ENCODE measurements around the gene ZNF646. TPM values are rescaled to one million over a fixed set of nuclear protein-coding genes. Genes with fewer than 3 reads are reported as not detected.

The ZNF646 gene
- total RNA-seq, 1 donor from 2014 or later: 12.7 TPM

- peak in 1 of 2 donors; percentile 77 for DNase-seq (ENCODE audit: low read depth in 2 of 2)
These were observed 9.2 kb upstream of the ZNF646 start for GRCh38 chr16:31064882-31065461.

DNA sequence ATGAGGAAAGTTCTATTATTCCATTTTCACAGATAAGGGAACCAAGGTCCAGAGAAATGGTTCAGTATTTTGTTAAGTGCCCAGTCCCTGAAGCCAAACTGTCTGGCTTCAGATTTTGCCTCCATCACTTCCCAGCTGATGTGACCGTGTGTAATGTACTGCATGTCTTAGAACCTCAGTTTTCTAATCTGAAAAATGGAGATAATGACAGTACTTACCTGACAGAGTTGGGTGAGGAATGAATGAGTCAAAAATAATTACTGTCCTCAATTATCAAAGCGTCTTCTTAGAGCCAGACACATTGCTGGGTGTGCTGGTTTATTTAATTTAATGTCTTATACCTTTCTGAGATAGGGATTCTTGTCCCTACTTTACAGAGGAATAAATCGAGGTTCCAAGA, 6.9 kb upstream of the ZNF646 start:
- no peak for DNase-seq (ENCODE audit: low read depth in 2 of 2)

DNA sequence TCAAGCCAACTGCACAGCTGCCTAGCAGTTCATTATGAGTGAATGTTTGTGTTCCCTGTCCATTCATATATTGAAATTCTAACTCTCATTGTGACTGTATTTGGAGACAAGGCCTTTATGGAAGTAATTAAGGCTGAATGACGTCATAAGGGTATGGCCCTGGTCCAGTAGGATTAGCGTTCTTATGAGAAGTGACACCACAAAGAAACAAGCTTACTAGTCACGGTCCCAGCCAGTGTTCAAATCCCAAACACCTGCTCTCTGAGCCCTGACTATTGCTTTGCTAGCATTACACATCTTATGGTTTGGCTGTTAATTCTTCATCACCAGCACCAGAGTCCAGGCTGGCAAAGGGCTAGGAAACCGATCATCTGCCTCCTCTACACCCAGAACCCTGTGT, 2.4 kb upstream of the ZNF646 start:
- DNase-seq (ENCODE audit: low read depth in 2 of 2): peak in 1 of 2 donors; percentile 56

DNA sequence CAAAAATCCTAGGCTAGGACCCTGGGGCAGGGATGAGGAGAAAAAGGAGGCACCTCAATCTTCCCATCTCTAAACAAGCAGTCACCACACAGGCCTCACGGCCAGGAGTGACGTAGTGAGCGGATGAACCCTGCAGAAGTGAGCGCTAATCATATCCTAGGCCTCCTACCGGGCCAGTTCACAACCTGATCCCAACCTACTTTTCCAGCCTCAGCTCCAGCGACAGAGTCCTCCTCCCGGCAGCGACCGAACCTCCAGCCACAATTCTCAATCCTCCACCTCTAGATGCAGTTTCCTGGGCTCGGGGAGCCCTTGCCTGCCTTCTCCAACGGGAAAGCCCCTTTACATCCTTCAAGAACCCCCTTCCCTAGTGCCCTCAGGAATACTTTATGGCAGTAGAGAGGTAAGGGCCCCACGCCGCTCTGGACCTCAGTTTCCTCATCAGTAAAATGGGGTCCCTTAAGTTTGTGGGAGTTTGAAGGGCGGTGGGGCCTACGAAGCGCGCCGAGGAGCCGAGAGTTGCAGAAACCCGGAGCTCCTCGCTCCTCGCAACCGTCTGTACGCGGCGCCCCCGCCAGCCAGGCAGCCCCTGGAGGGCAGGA, 1.6 kb upstream of the ZNF646 start:
- DNase-seq (ENCODE audit: low read depth in 2 of 2): peak; percentile 63 to 64

- peak; percentile 93 to 95 for DNase-seq (ENCODE audit: low read depth in 2 of 2)
These were observed 866 bp upstream of the ZNF646 start for GRCh38 chr16:31073142-31073969.

DNA sequence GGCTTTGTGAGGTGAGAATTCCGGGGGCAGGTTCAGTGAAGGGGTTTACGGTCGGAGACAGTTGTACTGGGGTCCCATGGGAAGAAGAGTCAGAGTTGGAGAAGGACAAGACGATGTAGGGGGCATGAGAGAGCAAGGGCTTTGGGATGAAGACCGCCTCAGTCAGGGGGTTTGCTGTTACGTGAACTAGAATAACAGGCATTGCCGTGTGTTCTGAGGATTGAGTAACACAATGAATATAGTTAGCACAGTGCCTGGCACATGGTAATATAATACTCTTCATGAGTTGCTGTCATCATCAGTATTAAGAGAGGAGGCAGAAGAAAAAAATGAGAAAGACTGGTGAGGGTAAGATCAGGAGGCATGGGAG, 577 bp downstream of the ZNF646 start:
- DNase-seq (ENCODE audit: low read depth in 2 of 2): no peak

- no peak for DNase-seq (ENCODE audit: low read depth in 2 of 2)
These were observed 2.1 kb downstream of the ZNF646 start for GRCh38 chr16:31076319-31076718.

GRCh38 chr16:31077024-31077423, 2.8 kb downstream of the ZNF646 start:
- no peak for DNase-seq (ENCODE audit: low read depth in 2 of 2)

GRCh38 chr16:31077592-31078396, 3.6 kb downstream of the ZNF646 start:
- DNase-seq (ENCODE audit: low read depth in 2 of 2): no peak

DNA sequence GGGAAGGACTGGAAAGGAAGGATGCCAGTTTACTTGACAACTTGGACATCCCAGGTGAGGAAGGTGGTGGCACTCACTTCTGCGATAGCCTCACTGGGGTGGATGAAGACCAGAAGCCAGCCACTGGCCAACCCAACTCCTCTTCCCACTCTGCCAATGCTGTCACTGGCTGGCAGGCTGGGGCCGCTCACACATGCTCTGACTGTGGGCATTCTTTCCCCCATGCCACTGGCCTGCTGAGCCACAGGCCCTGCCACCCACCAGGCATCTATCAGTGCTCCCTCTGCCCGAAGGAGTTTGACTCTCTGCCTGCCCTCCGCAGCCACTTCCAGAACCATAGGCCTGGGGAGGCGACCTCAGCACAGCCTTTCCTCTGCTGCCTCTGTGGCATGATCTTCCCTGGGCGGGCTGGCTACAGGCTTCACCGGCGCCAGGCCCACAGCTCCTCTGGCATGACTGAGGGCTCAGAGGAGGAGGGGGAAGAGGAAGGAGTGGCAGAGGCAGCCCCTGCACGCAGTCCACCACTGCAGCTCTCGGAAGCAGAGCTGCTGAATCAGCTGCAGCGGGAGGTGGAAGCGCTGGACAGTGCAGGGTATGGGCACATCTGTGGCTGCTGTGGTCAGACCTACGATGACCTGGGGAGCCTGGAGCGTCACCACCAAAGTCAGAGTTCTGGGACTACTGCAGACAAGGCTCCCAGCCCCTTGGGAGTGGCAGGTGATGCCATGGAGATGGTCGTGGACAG, 4.5 kb downstream of the ZNF646 start:
- no peak for DNase-seq (ENCODE audit: low read depth in 2 of 2)

DNA sequence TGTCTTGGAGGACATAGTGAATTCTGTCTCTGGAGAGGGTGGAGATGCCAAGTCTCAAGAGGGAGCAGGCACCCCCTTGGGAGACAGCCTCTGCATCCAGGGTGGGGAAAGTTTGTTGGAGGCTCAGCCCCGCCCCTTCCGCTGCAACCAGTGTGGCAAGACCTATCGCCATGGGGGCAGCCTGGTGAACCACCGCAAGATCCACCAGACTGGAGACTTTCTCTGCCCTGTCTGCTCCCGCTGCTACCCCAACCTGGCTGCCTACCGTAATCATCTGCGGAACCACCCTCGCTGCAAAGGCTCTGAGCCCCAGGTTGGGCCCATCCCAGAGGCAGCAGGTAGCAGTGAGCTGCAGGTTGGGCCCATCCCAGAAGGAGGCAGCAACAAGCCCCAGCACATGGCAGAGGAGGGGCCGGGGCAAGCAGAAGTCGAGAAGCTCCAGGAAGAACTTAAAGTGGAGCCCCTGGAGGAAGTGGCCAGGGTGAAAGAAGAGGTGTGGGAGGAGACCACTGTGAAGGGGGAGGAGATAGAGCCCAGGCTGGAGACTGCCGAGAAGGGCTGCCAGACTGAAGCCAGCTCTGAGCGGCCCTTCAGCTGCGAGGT, 5.2 kb downstream of the ZNF646 start:
- DNase-seq (ENCODE audit: low read depth in 2 of 2): no peak

- no peak for DNase-seq (ENCODE audit: low read depth in 2 of 2)
These were observed 5.9 kb downstream of the ZNF646 start for GRCh38 chr16:31080035-31080629.

DNA sequence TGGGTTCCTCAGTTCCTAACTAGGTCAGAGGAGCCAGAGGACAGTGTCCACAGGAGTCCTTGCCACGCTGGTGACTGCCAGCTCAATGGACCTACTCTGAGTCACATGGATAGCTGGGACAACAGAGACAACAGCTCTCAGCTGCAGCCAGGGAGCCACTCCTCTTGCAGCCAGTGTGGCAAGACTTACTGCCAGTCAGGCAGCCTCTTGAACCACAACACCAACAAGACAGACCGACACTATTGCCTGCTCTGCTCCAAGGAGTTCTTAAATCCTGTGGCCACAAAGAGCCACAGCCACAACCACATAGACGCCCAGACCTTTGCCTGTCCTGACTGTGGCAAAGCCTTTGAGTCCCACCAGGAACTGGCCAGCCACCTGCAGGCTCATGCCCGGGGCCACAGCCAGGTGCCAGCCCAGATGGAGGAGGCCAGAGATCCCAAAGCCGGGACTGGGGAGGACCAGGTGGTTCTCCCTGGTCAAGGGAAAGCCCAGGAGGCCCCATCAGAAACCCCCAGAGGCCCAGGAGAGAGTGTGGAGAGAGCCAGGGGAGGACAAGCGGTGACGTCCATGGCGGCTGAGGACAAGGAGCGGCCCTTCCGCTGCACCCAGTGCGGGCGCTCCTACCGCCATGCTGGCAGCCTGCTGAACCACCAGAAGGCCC, 6.7 kb downstream of the ZNF646 start:
- no peak for DNase-seq (ENCODE audit: low read depth in 2 of 2)

- no peak for DNase-seq (ENCODE audit: low read depth in 2 of 2)
These were observed 7.5 kb downstream of the ZNF646 start for GRCh38 chr16:31081428-31082351.

DNA sequence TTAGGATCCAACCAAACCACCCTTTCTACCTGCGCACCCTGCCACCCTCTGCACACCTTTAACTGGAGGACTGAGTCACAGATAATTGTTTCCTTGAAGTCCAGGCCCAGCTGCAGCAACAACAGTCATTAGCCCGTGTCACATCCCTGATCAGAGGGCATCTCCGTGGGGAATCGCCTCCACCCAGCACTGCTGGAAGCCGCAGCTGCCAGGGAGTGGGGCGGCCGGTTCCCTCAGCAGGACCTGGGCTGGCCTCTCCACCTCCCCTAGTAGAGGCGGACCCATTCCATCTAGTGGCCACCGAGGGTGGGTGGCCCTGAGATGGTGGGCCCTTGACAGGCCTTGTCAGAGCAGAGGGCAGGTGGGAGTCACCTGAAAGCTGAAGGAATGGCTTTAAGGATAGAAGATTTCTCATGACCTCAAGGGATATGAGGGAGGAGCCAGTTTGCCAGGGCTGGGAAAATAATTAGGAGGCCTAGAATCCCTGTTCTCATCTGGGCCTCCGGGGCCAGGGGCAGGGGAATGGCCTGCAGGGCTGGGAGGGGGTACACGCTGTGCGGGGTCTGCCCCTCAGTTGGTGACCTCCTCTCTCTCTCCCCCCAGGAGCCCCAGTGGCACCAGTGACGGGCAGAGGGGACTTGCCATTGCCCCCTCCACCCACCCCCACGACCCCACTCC, 8.3 kb downstream of the ZNF646 start:
- no peak for DNase-seq (ENCODE audit: low read depth in 2 of 2)

DNA sequence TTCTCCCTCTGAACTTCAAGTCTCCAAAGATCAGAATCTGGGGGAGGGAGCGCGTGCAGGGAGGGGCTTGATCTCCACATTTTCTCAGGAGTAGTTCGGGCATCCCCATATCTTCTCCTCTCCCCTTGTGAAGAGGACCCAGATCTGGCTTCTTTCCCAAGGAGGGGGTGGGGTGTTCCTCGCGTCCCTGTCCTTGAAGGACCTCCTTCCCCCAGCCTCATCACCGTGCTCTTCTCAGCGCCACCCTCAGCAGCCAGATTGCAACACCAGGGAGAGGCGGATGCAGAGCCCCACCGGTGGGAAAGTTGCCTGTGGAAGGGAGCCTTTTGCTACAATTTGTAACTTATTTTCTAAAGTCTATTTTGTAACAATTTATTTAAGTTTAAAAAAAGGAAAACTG, 8.9 kb downstream of the ZNF646 start:
- no peak for DNase-seq (ENCODE audit: low read depth in 2 of 2)

- DNase-seq (ENCODE audit: low read depth in 2 of 2): no peak
These were observed 9.3 kb downstream of the ZNF646 start for GRCh38 chr16:31083556-31083955.

DNA sequence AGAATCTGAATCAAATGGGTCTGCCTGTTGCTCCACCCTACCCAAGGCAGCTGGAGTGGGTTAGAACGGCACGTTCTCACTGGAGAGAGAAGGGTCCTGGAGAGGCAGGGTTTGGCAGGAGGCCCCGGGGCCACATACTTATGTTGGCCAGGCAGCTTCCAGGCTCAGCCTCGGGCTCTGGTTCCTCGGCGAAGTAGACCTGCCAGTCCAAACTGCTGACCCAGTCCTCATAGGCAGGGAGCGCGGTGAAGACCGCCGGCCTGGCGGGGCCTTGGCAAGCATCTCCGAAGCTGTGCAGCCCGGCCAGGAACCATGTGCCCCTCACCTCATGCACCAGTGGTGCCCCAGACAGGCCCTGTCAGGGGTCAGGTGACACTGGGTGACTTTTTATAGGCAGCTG, 9.8 kb downstream of the ZNF646 start:
- no peak for DNase-seq (ENCODE audit: low read depth in 2 of 2)
